ENCODE results near the gene LCAT.

Gene LCAT

DNA sequence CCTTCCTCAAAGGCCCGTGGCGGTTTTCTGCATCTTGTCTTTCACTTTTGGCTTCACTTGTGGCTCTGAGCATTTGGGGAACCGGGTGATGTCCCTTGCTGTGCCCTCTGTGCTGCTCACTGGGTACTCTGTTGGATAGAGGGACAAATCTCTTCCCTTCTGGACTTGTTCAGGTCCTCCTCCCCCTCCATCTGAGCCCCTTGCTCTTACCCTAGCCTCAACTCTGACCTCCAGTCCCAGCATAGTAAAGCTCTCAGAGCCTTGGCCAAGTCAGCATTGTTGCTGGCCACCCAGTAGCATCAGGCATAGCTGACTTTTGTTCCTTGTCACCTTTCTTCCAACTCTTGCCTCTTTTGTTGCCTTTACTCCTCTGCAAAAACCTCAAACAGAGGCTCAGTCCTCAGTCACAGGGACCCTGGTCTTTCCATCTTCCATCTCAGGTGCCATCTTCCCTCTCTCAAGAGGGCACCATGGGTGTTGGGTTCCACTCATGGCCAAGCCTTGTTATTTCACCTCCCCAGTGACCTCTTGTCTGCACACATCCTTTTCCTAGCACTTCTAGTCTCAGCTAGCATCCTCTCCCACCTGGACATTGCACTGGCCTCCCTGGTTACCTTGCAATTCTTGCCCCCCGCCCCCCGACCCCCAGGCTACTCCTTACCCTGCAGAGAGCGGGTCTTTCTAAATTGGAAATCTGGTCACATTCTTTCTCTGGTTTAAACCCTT is 6.9 kb downstream of the LCAT start:
- H2AFZ ChIP-seq (ENCODE audit: low read depth, low read length) = peak overlapping the region; percentile 49

DNA sequence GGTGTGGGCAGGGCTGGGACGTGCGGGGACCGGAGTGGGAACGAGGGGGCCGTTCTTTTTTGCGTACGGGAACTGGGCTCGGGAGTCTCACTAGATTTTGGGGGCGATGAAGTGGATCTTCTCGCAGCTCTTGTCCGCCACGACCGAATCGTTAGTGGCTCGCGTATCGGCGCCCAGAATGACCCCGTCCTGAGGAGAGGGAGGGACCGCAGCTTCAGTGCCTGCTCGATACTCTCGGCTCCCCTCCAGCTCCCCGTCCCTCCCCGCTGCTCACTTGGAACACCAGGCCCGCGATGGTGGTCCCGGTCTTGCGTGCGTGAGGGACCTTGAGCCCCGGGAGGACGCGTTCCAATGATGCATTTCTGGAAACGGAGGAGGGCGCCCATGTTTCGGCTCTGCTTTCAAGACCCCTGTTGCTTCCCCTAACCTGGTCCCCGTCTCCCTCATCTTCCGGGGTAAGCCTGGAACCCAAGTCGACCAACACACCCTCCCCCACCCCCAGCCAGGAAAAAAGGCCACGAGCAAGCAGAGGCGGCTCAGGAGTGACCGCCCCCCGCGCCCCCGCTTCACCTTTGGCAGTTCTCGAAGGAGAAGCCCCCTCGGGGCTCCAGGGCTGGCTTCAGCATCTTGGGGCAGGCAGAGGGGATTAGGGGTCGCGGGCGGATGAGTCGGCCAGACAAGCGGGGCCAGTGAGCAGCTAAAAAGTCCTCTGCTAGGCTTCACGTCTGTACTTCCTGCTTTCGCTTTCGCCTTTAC is 7.6 kb downstream of the LCAT start, which contains the start of gene PSMB10:
Gene PSMB10 (minus strand): TSS at position 727 of the 756 bp plus-strand sequence. CDS start 101 bp downstream, at position 626.
- Histone ChIP-seq H3K27me3 (ENCODE audit: insufficient read depth, low read length) (no peaks in the 10 kb centered on the region), H3K9me3 (ENCODE audit: low read length) (no peaks in the 10 kb centered on the region), H3K4me3 (ENCODE audit: low read length) (peak within 1 kb of the TSS; percentile 79), H3K36me3 (ENCODE audit: insufficient read depth, low read length) (peaks cover 7% of the 10 kb centered on the region), H3K4me1 (ENCODE audit: insufficient read depth, low read length) (peaks cover 18% of the 10 kb centered on the region), H2AFZ (ENCODE audit: low read depth, low read length) (peak within 1 kb of the TSS; percentile 49)

More for the DNA sequence above, 6.9 kb downstream of the LCAT start:
- H3K4me3 ChIP-seq (ENCODE audit: low read length) = peak overlapping the region; percentile 79
- H3K9me3 ChIP-seq (ENCODE audit: low read length) = no peaks in the 10 kb centered on the region
- peaks cover 6% of the 10 kb centered on the region for H3K36me3 ChIP-seq (ENCODE audit: insufficient read depth, low read length)
- no peaks in the 10 kb centered on the region for H3K27me3 ChIP-seq (ENCODE audit: insufficient read depth, low read length)
- peaks cover 18% of the 10 kb centered on the region for H3K4me1 ChIP-seq (ENCODE audit: insufficient read depth, low read length)

DNA sequence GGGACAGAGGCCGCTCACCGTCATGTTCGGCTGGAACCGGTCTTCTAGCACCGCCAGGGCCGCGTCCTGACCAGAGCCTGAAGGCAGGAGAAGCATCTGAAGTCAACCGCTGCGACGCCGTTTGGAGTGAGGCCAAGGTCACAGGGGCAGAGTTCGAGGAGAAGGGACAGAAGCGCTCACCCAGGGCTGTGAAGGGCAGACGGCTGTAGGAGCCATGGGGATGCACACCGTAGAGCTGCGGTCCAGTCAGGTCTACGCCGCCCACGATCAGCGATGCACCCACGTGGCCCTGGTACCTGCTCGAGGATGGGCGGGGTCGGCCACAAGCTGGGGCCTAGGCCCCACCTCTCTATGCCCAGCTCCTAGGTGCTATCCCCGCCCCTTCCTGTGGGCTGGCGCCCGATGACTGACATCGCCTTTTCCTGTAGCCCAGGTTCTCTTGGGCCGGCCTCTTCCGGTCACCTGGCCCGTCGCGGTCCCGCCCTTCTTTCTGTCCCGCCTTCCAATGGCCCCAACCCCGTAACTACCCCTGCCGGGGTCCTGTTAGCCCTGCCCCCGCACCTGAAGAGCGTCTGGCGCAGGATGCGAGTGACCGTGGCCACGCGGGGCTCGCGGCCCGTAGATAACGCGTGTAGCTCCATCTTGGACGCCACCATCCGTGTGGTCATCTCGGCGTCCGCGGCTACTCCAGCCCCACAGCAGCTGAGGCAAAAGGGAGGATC is 8.4 kb downstream of the LCAT start:
- H2AFZ ChIP-seq (ENCODE audit: low read depth, low read length) = peak overlapping the region; percentile 49
- peak overlapping the region; percentile 79 for H3K4me3 ChIP-seq (ENCODE audit: low read length)
- peaks cover 11% of the 10 kb centered on the region for H3K36me3 ChIP-seq (ENCODE audit: insufficient read depth, low read length)
- H3K4me1 ChIP-seq (ENCODE audit: insufficient read depth, low read length) = peaks cover 18% of the 10 kb centered on the region
- H3K9me3 ChIP-seq (ENCODE audit: low read length) = no peaks in the 10 kb centered on the region
- H3K27me3 ChIP-seq (ENCODE audit: insufficient read depth, low read length) = no peaks in the 10 kb centered on the region

GRCh38 chr16:67935101-67935401 is 8.9 kb downstream of the LCAT start:
- Histone ChIP-seq H3K36me3 (ENCODE audit: insufficient read depth, low read length) (peaks cover 15% of the 10 kb centered on the region), H3K4me3 (ENCODE audit: low read length) (peak overlapping the region; percentile 79), H2AFZ (ENCODE audit: low read depth, low read length) (peak overlapping the region; percentile 15), H3K27me3 (ENCODE audit: insufficient read depth, low read length) (no peaks in the 10 kb centered on the region), H3K4me1 (ENCODE audit: insufficient read depth, low read length) (peaks cover 18% of the 10 kb centered on the region), H3K9me3 (ENCODE audit: low read length) (no peaks in the 10 kb centered on the region)

- Histone ChIP-seq H2AFZ (ENCODE audit: low read depth, low read length) (no peak overlapping the region), H3K27me3 (ENCODE audit: insufficient read depth, low read length) (no peaks in the 10 kb centered on the region), H3K9me3 (ENCODE audit: low read length) (no peaks in the 10 kb centered on the region), H3K36me3 (ENCODE audit: insufficient read depth, low read length) (peaks cover 20% of the 10 kb centered on the region), H3K4me1 (ENCODE audit: insufficient read depth, low read length) (peaks cover 18% of the 10 kb centered on the region), H3K4me3 (ENCODE audit: low read length) (peak overlapping the region; percentile 79)
These were observed 9.4 kb downstream of the LCAT start for GRCh38 chr16:67934306-67935100.

DNA sequence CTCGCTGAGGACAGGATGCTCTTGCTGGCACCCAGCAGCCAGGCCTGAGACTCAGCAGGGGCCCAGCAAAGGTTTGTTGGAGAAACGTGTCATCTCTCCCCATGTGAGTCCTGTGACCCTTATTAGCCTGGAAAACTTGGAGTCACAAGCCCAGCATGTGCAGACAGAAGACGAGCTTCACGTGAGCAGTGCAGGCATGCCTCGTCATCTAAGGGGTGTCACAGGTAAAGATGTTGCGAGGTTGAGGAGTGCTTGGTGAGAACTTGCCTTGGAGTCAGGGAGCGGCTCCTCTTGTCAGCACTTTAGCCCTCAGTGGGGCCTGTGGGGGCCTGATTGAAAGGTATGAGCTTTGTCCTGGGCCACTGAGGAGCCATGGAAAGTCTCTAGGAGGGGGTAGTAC is 10.1 kb downstream of the LCAT start:
- H2AFZ ChIP-seq (ENCODE audit: low read depth, low read length) = no peak overlapping the region
- H3K9me3 ChIP-seq (ENCODE audit: low read length) = no peaks in the 10 kb centered on the region
- peaks cover 26% of the 10 kb centered on the region for H3K36me3 ChIP-seq (ENCODE audit: insufficient read depth, low read length)
- H3K27me3 ChIP-seq (ENCODE audit: insufficient read depth, low read length) = no peaks in the 10 kb centered on the region
- H3K4me1 ChIP-seq (ENCODE audit: insufficient read depth, low read length) = peaks cover 18% of the 10 kb centered on the region
- H3K4me3 ChIP-seq (ENCODE audit: low read length) = no peak overlapping the region

- Histone ChIP-seq H3K4me1 (ENCODE audit: insufficient read depth, low read length) (peaks cover 18% of the 10 kb centered on the region), H2AFZ (ENCODE audit: low read depth, low read length) (no peak overlapping the region), H3K27me3 (ENCODE audit: insufficient read depth, low read length) (no peaks in the 10 kb centered on the region), H3K4me3 (ENCODE audit: low read length) (no peak overlapping the region), H3K9me3 (ENCODE audit: low read length) (no peaks in the 10 kb centered on the region), H3K36me3 (ENCODE audit: insufficient read depth, low read length) (peaks cover 34% of the 10 kb centered on the region)
These were observed 11.5 kb downstream of the LCAT start for GRCh38 chr16:67932462-67932840.

DNA sequence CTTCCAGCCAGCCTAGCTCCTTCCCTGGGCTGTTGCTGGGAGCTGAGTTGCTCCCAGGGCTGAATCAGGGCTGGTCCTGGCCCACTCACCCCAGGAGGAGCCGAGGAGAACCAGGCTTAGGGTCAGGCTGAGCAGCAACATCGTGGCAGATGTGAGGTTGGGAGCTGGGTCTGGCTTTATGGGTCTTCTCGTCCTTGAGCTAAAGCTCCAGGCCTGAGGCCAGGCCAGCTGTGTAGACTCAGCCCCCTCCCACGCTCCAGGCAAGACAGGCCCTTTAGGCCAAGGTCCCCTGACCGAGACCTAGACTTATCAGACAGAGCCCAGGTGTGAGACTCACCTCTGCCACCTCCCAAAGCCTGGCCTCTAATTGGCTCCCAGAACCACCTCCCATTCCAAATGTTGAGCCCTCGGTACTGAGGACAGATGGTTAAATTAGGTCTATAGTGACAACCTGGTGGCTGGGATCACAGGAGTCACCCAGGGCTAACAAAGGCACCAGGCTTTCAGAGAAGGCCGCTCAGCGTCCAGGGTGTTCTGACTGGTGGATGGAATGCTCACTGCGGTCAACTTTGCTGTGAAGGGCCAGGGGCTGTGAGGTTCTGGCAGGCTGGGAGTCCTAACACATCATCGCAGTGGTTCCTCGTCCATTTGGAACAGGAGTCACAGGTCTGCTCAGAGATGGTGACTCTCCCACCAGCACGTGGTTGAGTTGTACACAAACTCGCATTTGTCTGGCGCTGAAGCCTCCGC is 12.0 kb downstream of the LCAT start, which contains the start of gene CTRL:
Gene CTRL (minus strand): TSS at position 151 of the 750 bp plus-strand sequence. CDS start 10 bp downstream, at position 141.
- H3K27me3 ChIP-seq (ENCODE audit: insufficient read depth, low read length) = no peaks in the 10 kb centered on the region
- no peak within 1 kb of the TSS for H3K4me3 ChIP-seq (ENCODE audit: low read length)
- H3K36me3 ChIP-seq (ENCODE audit: insufficient read depth, low read length) = peaks cover 36% of the 10 kb centered on the region
- no peaks in the 10 kb centered on the region for H3K9me3 ChIP-seq (ENCODE audit: low read length)
- H3K4me1 ChIP-seq (ENCODE audit: insufficient read depth, low read length) = peaks cover 14% of the 10 kb centered on the region
- H2AFZ ChIP-seq (ENCODE audit: low read depth, low read length) = no peak within 1 kb of the TSS

GRCh38 chr16:67930678-67931211 is 13.2 kb downstream of the LCAT start:
- H3K9me3 ChIP-seq (ENCODE audit: low read length) = no peaks in the 10 kb centered on the region
- H3K36me3 ChIP-seq (ENCODE audit: insufficient read depth, low read length) = peaks cover 38% of the 10 kb centered on the region
- H3K27me3 ChIP-seq (ENCODE audit: insufficient read depth, low read length) = no peaks in the 10 kb centered on the region
- H3K4me1 ChIP-seq (ENCODE audit: insufficient read depth, low read length) = peaks cover 11% of the 10 kb centered on the region
- no peak overlapping the region for H3K4me3 ChIP-seq (ENCODE audit: low read length)
- H2AFZ ChIP-seq (ENCODE audit: low read depth, low read length) = no peak overlapping the region

DNA sequence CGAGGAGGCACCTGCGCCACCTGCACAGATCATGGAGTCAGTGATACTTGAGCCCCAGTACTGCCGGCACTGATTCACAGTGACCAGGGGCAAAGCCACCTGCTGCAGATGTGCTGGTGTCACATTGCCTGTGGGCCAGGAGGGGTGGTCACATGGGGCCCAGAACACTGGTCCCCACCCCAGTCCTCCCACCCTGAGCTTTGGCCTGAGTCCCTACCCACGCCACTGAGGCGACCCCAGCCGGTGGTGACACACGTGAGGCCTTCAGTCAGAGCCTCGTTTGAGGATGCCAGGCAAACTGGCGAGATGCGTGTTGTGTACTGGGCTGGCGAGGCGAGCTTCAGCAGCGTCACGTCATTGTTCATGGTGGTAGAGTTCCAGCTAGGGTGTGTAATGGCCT is 13.7 kb downstream of the LCAT start:
- Histone ChIP-seq H3K9me3 (ENCODE audit: low read length) (no peaks in the 10 kb centered on the region), H3K4me3 (ENCODE audit: low read length) (no peak overlapping the region), H3K36me3 (ENCODE audit: insufficient read depth, low read length) (peaks cover 38% of the 10 kb centered on the region), H3K4me1 (ENCODE audit: insufficient read depth, low read length) (peaks cover 11% of the 10 kb centered on the region), H2AFZ (ENCODE audit: low read depth, low read length) (no peak overlapping the region), H3K27me3 (ENCODE audit: insufficient read depth, low read length) (no peaks in the 10 kb centered on the region)

GRCh38 chr16:67928561-67929364 is 15.2 kb downstream of the LCAT start:
- Histone ChIP-seq H3K27me3 (ENCODE audit: insufficient read depth, low read length) (no peaks in the 10 kb centered on the region), H3K36me3 (ENCODE audit: insufficient read depth, low read length) (peaks cover 39% of the 10 kb centered on the region), H3K9me3 (ENCODE audit: low read length) (no peaks in the 10 kb centered on the region), H2AFZ (ENCODE audit: low read depth, low read length) (no peak overlapping the region), H3K4me3 (ENCODE audit: low read length) (no peak overlapping the region), H3K4me1 (ENCODE audit: insufficient read depth, low read length) (no peaks in the 10 kb centered on the region)

All from neuron (in vitro differentiated cells).